ENCODE measurements around the gene EAF2. TPM values are rescaled to one million over a fixed set of nuclear protein-coding genes. Genes with fewer than 3 reads are reported as not detected.
"Not testable (repeated sequence)": the region's sequence is repeated elsewhere in the genome, so short reads cannot be mapped to it uniquely, and the experiment has no call there.

EAF2 gene
- polyA plus RNA-seq (ENCODE audit: insufficient read length) = 8.1 TPM

DNA sequence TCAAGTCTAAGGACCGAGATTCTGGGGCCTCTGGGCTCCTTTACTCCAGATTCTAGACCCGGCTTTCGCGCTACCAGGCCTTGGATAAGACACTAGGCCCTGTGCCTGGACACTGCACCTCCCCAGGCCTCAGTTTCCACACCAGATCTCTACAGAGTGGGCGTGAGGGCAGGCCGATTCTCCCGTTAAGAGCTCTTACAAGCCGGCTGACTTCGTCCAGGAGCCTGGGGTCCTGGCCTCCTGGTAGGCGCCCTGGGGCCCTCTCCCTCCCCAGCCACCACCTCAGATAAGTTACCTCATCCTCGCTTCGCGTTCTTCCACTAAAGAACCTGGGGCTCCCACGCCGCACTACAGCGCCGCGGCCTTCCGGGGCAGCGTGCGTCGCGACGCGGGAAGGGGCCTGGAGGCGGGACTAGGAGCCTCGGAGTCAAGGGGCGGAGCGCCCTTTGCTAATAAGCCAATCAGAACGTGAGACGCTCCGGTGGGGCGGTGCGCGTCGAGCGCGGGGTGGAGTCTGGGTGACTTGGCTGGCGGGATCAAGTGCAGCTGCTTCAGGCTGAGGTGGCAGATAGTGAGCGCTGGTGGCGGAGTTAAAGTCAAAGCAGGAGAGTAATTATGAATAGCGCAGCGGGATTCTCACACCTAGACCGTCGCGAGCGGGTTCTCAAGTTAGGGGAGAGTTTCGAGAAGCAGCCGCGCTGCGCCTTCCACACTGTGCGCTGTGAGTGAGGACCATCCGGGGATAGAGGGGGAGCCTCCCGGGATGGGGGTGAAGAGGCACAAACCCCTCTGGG, at the start of gene EAF2, which contains the start of gene IQCB1:
Gene EAF2, plus strand, starts transcription at position 539 of the 794 bp plus-strand sequence. Its CDS starts 77 bp downstream, at position 616.
Gene IQCB1, minus strand, starts transcription at position 390 of the 794 bp plus-strand sequence. CDS start 6,100 bp downstream, outside the sequence.
- DNase-seq (ENCODE audit: low read depth) = peak; percentile 95

DNA sequence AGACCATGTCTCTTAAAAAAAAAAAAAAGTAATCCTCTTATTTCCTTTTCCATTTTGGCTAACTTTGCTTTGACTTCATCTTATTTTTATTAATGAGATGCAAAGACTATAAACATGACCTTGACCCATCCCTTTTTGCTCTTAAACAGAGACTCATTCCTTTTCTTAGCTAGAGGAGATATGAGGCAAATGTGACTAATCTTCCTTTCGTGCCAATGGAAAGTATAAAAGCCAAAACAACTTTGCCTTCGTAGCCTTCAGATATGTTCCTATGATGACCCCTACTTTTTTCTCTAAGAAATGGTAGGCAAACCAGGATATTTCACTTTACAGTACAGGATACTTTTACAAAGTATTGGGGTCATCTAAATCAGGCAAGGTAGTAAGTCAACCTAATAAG, 48.5 kb upstream of the EAF2 start:
- DNase-seq (ENCODE audit: low read depth) = no peak

- no peak for DNase-seq (ENCODE audit: low read depth)
These were observed 41.9 kb upstream of the EAF2 start for GRCh38 chr3:121793078-121793477.

DNA sequence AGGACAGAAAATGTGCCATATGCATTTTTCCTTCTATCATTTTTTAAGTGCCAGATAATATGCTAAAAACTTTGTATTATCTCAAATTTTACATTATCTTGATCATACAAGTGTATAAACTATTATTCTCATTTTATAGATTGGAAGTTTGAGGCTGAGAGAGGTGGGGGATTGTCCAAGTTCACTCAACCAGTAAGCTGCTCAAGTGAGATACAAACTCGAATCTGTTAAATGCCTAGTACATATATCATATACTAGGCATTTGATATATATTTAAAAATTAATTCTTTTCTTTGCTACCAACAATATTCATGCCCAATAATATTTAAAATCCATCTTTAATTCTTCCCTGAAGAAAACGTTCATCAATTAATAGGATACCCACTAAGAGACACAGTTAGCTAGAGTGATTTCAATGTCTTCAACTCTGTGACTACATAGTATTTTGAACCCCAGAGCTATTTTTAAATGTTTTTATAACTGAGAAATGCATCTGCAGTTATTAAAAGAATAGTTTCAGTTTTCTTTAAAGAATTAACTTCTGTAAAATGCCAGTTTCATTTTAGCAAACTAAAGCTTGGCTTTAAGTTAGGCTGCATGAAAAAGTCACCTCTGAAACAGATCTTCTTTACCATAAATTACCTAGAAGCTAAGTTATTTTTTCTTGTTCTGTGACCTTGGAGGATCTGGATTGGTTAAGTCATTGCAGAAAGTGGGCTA, 40.6 kb upstream of the EAF2 start:
- no peak for DNase-seq (ENCODE audit: low read depth)

- DNase-seq (ENCODE audit: low read depth) = no peak
These were observed 38.0 kb upstream of the EAF2 start for GRCh38 chr3:121796970-121797369.

DNA sequence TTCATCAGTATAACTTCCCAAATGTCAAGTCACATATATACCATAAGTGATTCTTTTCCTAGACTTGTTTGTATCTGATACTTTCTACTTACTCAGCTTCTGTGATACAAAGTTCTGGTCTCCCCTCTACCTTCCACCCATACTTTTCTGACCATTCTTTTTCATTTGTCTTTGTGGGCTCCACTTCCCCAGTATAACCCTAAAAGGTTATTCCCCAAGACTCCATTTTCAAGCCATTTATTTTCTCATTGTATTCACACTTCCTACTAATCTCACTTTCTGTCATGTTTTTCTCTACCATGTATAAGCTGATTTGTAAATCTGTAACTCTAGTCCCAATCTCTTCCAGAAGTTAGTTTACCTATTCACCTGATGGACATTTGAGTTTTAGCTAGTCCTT, 34.1 kb upstream of the EAF2 start:
- no peak for DNase-seq (ENCODE audit: low read depth)

GRCh38 chr3:121803771-121804320, 31.2 kb upstream of the EAF2 start:
- no peak for DNase-seq (ENCODE audit: low read depth)

GRCh38 chr3:121809249-121809648, 25.8 kb upstream of the EAF2 start:
- no peak for DNase-seq (ENCODE audit: low read depth)

GRCh38 chr3:121817753-121818152, 17.3 kb upstream of the EAF2 start:
- no peak for DNase-seq (ENCODE audit: low read depth)

GRCh38 chr3:121818578-121818977, 16.4 kb upstream of the EAF2 start:
- no peak for DNase-seq (ENCODE audit: low read depth)

DNA sequence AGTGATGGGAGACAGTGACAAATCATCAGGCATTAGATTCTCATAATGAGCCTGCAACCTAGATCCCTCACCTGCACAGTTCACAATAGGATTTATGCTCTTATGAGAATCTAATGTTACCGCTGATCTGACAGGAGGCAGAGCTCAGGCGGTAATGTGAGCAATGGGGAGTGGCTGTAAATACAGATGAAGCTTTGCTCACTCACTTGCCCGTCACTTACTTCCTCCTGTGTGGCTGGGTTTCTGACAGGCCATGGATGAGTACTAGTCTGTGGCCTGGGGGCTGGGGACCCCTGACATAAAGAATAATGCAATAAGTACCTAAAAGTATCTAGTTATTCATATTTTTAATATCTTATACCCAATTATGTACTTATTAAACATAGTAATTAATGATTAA, 15.8 kb upstream of the EAF2 start:
- no peak for DNase-seq (ENCODE audit: low read depth)

DNA sequence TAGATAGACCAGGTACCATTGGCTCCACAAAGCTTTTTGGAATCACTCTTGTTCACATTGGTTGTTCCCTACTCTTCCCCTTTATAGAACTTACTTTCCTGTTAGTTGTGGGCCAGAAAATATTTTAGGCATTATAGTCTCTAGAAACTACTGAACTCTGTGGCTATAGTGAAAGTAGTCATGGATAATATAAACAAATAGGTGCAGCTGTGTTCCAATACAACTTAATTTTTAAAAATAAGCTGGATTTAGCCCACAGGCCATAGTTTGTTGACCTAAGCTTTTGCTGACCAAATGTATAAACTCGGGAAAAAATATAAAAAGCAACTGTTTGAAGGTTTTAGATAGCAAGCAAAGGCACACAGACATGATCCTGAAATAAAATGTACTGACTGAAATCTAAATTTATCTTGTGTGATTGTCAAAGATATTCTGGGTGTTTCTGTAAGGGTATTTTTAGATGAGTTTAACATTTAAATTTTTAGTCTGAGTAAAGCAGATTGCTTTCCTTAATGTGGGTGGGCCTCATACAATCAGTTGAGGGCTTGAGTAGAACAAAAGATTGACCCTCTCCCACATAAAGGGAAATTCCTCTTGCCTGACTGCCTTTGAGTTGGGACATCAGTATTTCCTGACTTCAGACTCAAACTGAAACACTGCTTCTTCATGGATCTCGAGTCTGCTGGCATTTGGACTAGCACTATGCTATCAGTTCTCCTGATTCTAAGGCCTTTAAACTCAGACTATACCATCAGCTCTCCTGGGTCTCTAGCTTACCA, 13.4 kb upstream of the EAF2 start:
- DNase-seq (ENCODE audit: low read depth) = no peak

DNA sequence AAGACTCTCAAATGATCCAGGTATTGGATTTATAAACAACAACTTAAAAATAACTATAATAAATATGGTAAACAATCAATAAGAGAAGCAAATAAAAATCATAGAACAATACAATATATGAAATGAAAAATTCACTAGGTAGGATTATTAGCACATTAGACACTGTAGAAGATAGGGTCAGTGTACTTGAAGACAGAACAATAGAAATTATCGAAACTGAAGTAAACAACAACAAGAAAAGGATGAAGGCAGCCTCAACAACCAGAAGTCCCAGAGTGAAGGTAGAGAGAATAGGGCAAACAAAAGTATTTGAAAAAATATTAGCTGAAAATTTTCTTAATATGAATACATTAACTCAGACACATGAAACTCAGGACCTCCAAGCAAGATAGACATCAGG, 12.0 kb upstream of the EAF2 start:
- DNase-seq (ENCODE audit: low read depth) = no peak

DNA sequence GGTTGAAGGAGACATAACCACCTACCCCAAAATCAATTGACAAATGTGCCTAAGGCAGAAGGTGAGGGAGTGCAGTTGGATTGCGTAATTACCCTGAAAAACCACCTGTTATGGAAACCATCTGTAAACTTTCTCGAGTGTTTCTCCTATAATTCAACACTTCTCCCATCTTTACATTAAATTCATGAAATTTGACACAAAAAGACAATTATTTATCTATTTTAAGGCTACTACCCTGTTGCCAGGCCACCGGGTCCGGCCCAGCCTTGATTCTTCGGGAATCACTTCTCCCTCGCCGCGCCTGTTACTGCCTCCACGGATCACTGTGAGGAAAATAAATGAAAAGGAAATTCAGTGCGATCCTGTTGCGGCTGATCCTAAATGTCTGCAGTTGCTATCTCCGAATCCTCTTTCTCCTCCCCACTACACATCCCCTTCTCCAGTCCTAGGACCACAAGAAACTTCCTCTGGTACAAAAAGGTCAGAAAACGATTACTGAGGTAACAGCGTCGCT, 795 bp upstream of the EAF2 start:
- DNase-seq (ENCODE audit: low read depth) = no peak

DNA sequence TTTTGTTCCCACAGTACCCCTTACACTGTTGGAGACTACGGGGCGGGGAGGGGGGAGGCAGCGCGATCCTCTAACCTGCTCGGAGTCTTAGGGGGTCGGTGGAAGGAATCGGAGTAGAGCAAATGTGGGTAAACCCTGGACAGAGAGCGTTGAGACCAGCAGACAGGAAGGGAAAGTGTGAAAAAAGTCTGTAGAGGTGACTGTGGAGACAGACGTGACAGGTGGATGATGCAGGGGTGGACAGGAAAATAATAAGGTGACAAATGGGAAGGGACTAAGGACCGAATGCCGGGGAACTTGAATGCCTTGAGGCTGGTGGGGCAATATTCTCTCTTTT, 424 bp downstream of the EAF2 start:
- no peak for DNase-seq (ENCODE audit: low read depth)

DNA sequence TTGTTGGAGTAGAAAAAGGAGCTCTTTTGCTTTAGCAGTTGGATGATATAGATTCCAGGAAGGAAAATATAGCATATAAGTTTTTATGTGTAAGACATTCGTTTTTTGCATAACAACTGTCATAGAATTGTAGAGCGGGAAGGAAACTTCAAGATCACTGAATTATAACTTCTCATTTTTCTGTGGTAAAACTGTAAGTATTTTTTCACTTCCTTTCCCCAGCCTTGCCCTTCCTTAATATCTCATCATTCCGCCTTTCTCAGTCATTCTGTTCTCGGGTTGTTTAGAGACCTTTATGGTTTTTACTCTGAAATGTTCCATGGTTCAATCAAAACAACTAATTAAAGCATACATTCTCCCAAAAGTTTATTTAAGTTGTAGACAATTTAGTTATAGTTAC, 1.1 kb downstream of the EAF2 start:
- no peak for DNase-seq (ENCODE audit: low read depth)

DNA sequence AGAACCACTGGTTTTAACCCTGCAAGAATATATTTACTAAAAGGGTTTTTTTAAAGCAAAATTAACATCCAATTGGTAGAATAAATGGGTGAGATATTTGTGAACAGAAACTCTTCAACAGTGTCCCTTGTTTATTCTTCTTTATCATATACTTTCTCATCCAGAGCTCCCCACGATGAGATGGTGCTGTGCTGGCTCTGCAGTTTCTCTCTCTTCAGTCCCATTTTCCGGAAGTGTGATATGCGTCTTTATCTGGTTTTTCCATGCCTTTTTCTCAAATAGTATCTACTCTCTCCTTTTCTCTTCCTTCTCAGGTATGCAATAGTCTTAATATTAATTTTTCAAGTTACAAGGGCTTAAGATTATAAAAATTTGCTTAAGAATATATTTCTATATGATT, 1.5 kb downstream of the EAF2 start:
- DNase-seq (ENCODE audit: low read depth) = no peak

- no peak for DNase-seq (ENCODE audit: low read depth)
These were observed 5.0 kb downstream of the EAF2 start for GRCh38 chr3:121839962-121840361.

DNA sequence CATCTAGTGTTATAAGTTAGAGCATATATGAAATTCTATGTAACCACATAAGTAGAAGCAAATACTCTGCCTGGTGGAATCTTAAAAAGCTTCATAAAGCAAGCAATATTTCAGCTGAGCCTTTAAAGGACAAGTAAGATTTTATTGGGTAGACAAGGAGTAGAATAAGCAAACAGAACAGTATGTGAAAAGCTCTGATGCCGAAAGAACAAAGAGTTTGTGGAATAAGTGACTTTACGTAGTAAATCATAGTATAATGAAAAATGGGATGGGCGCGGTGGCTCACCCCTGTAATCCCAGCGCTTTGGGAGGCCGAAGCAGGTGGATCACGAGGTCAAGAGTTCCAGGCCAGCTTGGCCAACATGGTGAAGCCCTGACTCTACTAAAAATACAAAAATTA, 9.9 kb downstream of the EAF2 start:
- no peak for DNase-seq (ENCODE audit: low read depth)

DNA sequence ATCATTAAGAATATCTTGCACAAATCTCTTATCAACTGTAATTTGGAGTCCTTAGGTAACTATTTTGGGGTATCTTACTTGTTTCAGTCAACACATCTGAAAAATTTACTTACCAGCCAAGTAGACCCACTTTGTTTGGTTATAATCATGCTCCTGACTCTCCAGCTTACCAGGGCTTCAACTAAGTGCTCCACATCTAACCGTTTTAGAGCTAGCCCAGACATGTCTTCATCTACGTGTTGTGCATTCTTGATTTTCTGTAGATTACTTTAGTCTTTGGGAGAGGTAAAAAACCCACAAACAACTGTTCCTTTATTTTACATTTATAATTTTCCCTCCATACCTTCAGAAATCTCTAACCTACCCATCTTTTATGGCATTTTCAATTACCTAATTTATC, 17.2 kb downstream of the EAF2 start:
- DNase-seq (ENCODE audit: low read depth) = no peak

GRCh38 chr3:121855555-121855954, 20.5 kb downstream of the EAF2 start:
- no peak for DNase-seq (ENCODE audit: low read depth)

DNA sequence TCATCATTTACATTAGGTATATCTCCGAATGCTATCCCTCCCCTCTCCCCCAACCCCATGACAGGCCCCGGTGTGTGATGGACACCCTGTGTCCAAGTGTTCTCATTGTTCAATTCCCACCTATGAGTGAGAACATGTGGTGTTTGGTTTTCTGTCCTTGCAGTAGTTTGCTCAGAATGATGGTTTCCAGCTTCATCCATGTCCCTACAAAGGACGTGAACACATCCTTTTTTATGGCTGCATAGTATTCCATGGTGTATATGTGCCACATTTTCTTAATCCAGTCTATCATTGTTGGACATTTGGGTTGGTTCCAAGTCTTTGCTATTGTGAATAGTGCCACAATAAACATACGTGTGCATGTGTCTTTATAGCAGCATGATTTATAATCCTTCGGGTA, 22.8 kb downstream of the EAF2 start:
- DNase-seq (ENCODE audit: low read depth) = not testable (repeated sequence)

Data from forelimb muscle (tissue), 1 donor.